GM19099 (cell line): ENCODE results near the gene RIMBP2.

Experiments used
- POLR2A ChIP-seq: IDR thresholded peaks from 3 replicates; pipeline ENCODE4 v1.6.1; 2011; ENCODE audit warnings: low read depth; ENCODE audit not compliant: insufficient read length; ENCODE audit errors: extremely low read depth

RIMBP2 gene

DNA sequence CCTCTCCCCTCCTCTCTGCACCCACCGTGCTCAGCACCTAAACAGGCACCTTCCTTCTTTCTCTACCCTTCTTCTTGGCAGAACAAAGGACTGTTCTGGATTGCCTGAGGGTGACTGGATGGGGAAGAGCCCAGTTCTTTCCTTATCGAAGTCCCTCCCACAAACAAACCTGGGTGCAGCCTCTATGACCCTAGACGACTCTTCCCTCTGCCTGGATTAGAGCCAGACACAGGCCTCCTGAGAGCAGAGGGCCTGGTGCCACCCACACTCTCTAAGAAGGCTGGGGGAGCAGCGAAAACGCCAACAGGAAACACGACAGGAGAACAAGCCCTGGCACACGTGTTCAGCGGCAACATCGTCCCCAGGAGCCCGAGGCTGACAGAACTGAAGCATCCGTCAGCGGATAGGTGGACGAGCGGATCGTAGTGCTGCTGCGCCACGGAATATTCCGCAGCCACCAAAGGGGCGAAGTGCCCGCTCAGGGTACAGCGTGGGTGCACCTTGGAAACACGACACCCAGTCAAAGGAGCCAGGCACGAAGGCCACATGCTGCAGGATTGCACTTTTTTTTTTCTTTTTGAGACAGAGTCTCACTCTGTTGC, 38.0 kb downstream of the RIMBP2 start:
- no peak for TF ChIP-seq POLR2A

DNA sequence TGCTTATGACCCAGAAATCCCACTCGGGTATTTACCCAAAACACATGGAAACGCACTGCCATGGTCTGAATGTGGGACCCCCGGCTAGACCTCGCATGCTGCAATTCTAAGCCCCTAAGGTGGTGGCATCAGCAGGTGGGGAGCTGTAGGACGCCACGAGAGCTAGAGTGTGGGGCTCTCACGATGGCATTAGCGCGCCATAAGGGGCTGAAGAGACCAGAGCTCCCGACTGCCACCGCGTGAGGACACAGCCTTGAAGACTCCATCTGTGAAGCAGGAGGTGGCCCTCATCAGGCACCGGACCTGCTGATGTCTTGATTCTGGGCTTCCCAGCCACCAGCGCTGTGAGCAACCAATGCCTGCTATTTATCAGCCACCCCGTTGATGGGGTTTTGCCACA, 40.3 kb downstream of the RIMBP2 start:
- TF ChIP-seq POLR2A, result no peak

DNA sequence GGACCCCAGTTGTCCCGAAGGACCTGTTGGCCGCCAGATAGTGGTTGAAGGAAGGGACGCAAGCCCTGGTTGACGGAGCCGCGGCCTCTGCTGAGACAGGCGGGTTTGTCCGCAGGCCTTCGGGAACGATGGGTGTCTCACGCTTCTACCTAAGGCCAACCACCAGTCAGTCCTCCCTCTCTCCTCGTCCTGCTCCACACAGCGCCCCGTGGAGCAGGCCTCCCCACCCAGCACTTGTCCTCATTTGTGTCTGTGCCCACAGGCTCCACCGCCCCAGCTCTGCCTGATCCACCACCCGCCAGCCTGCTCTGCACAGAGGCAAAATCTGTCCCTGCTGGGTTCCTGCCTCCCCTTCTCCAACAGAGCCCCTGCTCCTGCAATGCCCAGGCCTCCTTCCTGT, 41.0 kb downstream of the RIMBP2 start:
- TF ChIP-seq POLR2A, result no peak

DNA sequence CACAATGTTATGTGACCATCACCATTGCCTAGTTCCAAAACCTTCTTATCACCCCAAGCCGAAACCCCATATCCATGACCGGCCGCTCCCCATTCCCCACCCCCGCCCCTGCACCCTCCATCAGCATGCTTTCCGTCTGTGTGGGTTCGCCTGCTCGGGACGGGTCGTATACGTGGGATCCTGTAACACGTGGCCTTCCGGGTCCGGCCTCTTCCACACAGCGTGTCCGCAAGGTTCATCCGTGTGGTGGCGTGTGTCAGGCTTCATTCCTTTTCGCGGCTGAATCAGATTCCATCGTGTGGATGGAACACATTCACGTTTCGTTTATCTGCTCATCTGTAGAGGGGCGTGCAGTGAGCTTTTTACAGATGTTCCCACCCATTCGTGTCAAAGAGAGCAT, 41.4 kb downstream of the RIMBP2 start:
- no peak for TF ChIP-seq POLR2A

DNA sequence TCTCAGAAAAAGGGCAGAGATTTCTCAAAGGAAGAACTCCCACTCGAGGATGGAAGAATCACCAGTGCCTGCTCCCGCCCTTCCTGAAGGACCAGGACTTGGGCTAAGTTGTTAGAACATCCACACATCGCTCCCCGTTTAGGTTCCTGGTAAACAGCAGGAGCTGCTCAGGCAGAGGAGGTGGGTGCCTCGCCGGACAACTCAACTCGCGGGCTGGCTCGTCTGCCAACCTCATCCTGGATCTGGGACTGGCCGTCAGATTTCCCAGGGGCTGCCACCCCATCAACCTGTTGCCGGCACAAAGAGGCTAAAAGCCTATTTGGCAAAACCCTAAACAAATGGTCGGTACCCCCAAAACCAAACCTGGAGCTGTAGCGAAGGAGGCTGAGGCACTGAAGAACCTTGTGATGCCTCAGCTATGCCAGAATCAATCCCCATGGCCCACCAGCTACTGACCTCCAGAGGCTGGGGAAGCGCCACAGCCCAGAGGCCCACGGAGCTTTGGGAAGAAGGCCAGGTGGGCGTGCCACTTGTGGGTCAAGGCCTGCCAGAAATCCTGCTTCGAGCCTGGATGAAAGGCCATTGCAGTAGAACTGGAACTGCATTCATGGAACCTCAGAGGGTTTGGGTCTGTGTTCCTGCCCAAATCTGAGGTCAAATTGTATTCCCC, 42.9 kb downstream of the RIMBP2 start:
- no peak for TF ChIP-seq POLR2A

DNA sequence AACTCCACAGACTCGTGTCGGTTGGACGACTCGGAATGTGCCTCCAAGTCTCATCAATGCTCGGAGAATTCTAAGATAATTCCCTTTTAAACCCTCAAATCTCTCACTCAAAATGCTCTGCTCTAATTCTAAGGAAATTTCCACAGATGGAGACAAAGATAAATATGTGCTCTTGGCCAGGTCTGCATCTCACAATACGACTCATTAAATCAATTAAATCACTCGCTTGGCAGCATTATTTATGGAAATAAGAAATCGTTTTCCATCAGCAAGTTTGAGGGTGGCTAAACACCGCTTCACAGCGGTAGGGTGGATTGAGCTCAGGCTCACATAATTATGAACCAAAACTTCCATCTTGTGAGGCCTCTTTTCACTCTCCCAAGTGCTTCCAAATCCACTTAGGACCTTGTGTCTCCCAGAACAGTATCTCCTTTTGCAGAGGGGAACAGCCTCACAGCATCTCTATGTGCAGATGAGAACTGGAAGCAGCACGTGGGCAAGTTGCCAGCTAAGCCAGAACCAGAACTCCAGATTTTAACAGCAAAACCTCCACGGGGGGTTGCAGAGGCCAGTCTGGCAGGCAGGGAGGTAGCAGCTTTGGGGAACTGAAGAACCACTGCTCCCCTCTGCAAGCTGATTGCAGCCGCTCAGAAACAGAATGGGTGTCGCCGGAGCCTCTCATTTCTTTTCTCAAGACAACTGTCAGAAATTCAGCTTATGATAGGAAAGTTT, 43.8 kb downstream of the RIMBP2 start:
- TF ChIP-seq POLR2A, result no peak

DNA sequence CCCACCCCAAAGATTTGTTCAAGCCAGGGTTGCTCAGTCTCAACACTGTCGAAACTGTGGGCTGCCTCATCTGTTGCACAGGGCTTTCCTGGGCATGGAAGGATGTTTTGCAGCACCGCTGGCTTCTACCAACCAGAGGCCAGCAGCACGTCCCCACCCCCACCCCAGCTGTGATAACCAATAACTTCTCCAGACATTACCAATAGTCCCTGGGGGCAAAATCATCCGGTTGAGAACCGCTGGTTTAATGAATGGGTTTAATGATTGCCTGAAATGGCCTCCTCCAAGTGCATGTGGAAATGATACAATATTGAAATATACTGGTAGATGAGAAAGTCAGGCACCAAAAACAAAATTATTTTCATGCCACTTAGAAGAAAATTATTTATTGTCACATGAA, 44.5 kb downstream of the RIMBP2 start:
- TF ChIP-seq POLR2A, result no peak

DNA sequence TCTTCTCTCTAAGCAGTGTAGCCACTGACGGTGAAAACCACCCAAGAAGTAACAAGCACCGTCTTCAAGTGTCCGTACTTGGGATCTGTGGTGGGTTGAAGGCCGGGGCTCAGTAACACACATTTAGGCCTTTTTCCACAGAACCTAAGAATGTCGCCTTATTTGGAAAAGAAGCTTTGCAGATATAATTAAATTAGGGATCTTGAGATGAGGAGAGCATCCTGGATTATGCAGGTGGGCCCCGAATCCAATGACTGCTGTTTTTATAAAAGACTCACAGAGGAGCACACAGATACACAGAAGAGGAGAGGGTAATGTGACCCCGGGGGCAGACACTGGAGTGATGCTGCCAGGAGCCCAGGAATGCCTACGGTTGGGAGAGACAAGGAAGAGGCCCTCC, 46.3 kb downstream of the RIMBP2 start:
- no peak for TF ChIP-seq POLR2A

DNA sequence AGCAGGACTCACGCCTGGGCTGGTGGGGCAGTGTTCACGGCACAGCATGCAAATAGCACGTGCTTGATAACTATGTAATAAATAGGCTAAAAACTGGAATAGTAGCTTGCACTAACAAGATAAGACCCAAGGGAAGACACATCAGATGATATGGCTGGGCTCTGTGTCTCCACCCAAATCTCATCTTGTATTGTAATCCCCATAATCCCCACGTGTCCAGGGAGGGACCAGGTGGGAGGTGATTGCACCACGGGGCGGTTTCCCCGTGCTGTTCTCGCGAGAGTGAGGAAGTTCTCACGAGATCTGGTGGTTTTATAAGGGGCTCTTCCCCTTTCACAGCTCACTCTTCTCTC, 46.9 kb downstream of the RIMBP2 start:
- TF ChIP-seq POLR2A, result no peak

DNA sequence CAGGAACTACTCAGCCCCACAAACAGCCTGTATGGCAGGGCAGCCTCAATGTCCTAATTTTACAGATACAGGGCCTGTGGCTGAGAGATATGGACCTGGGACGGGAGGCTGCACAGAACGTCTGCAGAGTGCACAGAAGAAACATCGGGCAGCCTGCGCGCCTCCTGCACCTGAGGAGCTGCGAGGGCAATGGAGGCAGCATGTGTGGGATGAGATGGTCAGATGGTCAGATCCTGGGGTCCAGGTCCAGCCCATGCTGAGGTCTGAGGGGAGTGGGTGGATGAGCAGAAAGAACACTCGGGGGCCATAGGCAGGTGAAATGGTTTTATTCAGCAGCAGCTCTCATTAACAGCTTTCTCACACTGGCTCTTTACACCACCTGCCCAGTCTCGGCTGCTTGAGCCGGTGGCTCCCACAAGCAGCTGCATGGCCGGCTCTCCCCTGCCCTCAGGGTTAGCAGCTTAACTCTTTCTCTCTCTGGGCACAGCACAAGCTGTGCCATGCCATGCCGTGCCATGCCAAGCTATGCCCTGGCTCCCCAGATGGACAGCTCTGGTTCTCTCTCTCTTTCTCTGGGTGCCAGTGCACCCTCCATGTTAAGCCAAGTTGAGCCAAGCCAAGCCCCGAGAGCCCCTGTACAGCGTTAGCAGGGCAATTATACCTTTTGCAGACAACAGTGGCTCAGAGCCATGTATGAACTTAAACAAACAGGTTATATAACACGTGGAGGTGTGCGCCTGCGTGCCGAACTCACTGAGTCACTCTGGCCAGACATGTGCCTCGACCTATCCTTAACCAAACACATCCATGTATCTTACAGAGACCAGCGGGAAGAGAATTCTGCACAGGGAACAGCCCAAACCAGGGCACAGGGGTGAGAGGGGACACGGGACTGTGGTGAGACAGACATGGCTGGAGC, 47.6 kb downstream of the RIMBP2 start:
- no peak for TF ChIP-seq POLR2A

DNA sequence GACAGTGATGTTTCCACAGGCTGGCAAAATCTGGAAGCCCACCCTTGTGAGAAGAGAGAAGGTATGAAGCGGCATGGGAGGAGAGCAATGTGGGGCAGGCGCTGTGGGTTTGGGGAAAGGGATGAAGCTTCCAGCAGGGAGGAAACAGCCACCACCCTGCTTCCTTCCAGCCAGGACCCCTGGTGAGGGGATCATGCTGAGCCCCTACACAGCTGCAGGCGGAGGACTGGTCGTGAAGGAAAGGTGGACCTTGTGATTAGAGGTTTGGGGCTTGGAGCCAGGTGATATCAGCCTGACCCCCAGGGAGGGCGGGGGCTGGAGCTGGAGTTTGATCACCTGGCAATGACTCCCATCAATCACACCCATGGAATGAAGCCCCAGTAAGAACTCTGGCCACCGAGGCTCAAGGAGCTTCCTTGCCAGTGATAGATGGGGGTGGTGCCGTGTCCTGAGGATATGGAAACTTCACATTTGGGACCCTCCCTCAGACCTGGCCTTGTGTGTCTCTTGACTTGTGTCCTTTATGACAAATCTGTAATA, 48.6 kb downstream of the RIMBP2 start:
- TF ChIP-seq POLR2A, result no peak

DNA sequence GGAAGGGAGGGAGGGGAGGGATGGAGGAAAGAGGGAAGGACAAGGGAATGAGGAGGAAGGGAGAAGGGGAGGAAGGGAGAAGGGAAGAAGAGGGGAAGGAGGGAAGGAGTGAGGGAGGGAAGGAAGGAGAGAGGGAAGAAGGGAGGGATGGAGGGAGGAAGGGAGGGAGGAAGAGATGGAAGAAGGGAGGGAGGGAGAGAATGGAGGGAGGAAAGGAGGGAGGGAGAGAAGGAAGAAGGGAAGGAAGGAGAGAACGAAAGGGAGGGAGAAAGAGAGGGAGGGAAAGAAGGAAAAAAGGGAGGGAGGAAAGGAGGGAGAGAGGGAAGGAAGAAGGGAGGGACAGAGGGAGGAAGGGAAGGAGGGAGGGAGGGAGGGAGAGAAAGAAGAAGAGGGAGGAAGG, 49.5 kb downstream of the RIMBP2 start:
- TF ChIP-seq POLR2A, result no peak

DNA sequence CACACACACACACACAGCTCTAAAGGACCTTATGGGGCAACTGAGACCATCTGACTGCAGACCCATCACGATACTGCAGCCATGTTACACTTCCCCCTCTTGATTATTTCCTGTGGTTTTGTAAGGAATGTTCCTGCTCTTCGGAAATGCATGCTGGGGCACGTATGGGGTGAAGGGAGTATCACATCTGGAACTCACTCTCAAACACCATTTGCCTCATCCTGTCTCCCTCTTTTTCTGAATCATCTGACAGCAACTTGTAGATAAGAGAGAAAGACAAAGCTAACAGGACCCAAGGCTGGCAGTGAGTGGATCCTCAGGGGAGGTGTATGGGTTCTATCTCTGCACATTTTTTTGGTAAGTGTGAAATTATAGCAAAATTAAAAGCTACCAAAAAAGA, 50.3 kb downstream of the RIMBP2 start:
- TF ChIP-seq POLR2A, result no peak

DNA sequence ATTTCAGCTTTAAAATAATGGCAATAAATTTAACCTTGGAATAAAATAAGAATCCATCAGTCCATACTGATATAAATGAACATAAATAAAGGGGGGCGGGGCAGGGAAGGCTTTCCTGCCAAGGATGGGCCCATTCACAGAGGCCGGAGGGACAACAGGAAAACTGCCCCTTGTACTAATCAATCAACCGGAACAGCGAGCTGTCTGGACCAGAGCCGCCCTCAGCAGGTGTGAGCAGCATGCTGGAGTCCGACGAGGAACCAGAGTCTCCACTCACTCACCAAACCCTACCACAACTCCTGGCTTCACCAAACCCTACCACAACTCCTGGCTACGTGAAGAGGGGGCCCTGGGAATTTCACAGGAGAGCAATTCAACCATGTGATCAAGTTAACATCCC, 51.3 kb downstream of the RIMBP2 start:
- no peak for TF ChIP-seq POLR2A

DNA sequence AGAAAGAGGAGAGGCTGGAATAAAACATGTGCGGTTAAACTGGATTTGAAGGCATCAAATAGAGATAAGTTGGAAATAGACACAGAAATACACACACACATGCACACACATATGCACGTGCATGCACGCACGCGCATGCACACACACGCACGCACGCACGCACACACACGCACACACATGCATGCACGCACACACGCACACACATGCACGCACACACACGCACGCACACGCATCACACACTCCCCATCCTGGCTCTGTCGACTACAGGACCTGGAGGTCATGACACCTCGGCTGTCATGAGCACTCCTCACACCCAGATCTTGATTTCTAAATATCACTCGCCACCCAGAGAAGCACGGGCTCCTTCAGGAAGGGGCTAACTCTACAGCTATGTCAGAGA, 51.8 kb downstream of the RIMBP2 start:
- no peak for TF ChIP-seq POLR2A
